GM20000 (cell line): Measurements from ENCODE around the gene FADS1.

Source experiments
- DNase-seq: peaks from one replicate; pipeline ENCODE4 v3.0.0; 2012; ENCODE audit warnings: low spot score
- CTCF ChIP-seq: IDR thresholded peaks from 2 replicates; pipeline ENCODE4 v1.5.1; 2012; ENCODE audit warnings: mild to moderate bottlenecking, control low read depth; ENCODE audit errors: extremely low read depth, missing control alignments

Gene FADS1

GRCh38 chr11:61841636-61842527 is 25.1 kb upstream of the FADS1 start:
- DNase-seq, result no peak

GRCh38 chr11:61840371-61840770 is 23.6 kb upstream of the FADS1 start:
- DNase-seq, result no peak
- no peak for TF ChIP-seq CTCF

More at GRCh38 chr11:61841636-61842527, 25.1 kb upstream of the FADS1 start:
- TF ChIP-seq CTCF, result no peak

- no peak for TF ChIP-seq CTCF
- DNase-seq, result no peak
Observed at GRCh38 chr11:61839742-61840141, 22.9 kb upstream of the FADS1 start.

GRCh38 chr11:61838921-61839320 is 22.1 kb upstream of the FADS1 start:
- DNase-seq, result no peak
- no peak for TF ChIP-seq CTCF

- no peak for DNase-seq
- no peak for TF ChIP-seq CTCF
Observed at GRCh38 chr11:61838501-61838900, 21.7 kb upstream of the FADS1 start.

- DNase-seq, result no peak
- no peak for TF ChIP-seq CTCF
Observed at GRCh38 chr11:61837411-61838005, 20.7 kb upstream of the FADS1 start.

GRCh38 chr11:61836193-61836592 is 19.4 kb upstream of the FADS1 start:
- no peak for TF ChIP-seq CTCF
- DNase-seq, result no peak
